Ishikawa (cell line): ENCODE results near the gene ZFP42.

Source experiments
- CEBPB ChIP-seq: IDR thresholded peaks from 2 replicates; pipeline ENCODE4 v1.6.1; 2012
- CREB1 ChIP-seq: IDR thresholded peaks from 2 replicates; pipeline ENCODE4 v1.6.1; 2012; ENCODE audit warnings: low read depth
- EGR1 ChIP-seq: IDR thresholded peaks from 2 replicates; pipeline ENCODE4 v1.6.1; 2012
- EP300 ChIP-seq: IDR thresholded peaks from 2 replicates; pipeline ENCODE4 v1.6.1; 2012; ENCODE audit warnings: borderline replicate concordance
- FOXM1 ChIP-seq: IDR thresholded peaks from 2 replicates; pipeline ENCODE4 v1.6.1; 2012; ENCODE audit warnings: low read depth, borderline replicate concordance
- NFIC ChIP-seq: IDR thresholded peaks from 2 replicates; pipeline ENCODE4 v1.6.1; 2012
- RAD21 ChIP-seq: IDR thresholded peaks from 2 replicates; pipeline ENCODE4 v1.6.1; 2012; ENCODE audit warnings: low read depth
- TAF1 ChIP-seq: IDR thresholded peaks from 2 replicates; pipeline ENCODE4 v1.6.1; 2012; ENCODE audit warnings: low read depth, mild to moderate bottlenecking
- TCF12 ChIP-seq: IDR thresholded peaks from 2 replicates; pipeline ENCODE4 v1.6.1; 2012; ENCODE audit warnings: low read depth
- TEAD4 ChIP-seq: IDR thresholded peaks from 2 replicates; pipeline ENCODE4 v1.6.1; 2012
- YY1 ChIP-seq: IDR thresholded peaks from 2 replicates; pipeline ENCODE4 v1.6.1; 2012; ENCODE audit warnings: low read depth
- ZBTB7A ChIP-seq: IDR thresholded peaks from 2 replicates; pipeline ENCODE4 v1.6.1; 2012; ENCODE audit warnings: low read depth
- TF ChIP-seq, protein P1 (sequence below): IDR thresholded peaks from 2 replicates; pipeline ENCODE4 v1.6.1; 2012; ENCODE audit warnings: low read depth, mild to moderate bottlenecking
- TF ChIP-seq, protein P2 (sequence below): IDR thresholded peaks from 2 replicates; pipeline ENCODE4 v1.6.1; 2012
- TF ChIP-seq, protein P3 (sequence below): IDR thresholded peaks from 2 replicates; pipeline ENCODE4 v1.6.1; 2012

Gene ZFP42

DNA sequence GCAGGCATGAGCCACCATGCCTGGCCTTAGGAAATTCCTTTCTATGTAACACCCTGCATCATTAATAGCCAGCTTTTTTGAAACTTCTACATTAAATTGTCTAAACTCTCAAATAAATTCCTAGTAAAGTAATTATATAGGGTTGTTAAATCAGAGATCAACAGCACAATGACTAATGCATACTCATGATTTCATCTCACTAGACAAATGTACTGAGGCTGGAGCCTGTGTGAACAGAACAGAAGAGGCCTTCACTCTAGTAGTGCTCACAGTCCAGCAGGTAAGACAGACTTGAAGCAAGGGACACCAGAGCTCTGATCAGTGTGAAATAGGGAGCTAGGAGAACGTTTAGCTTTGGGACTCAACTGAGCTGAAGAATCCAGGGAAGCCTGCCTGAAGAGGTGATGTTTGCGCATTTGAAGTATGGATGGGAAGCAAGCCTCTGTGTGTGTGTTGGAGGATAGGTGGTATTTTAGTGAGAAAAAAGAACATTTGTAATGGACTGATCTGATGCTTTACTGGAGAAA, 3.9 kb downstream of the ZFP42 start:
- no peak for TF ChIP-seq EP300

DNA sequence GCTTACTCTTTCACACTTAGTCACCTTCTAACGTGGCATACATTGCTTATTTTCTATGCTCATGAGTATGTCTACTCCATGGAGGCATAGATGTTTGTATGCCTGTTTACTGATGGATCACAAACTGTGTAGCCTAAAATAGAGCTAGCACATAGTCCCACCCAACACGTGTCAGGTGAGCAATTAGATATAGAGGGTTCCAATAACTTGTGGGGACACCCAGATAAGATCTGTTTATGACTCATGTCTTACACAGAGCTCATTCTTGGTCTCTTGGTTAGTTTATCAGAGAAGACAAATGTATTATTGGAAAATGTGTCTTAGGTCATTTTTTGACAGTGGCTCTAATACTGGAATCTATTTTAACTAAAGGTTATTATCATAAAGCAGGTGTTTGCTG, 6.8 kb downstream of the ZFP42 start:
- no peak for TF ChIP-seq FOXM1
- no peak for TF ChIP-seq ZBTB7A
- TF ChIP-seq CREB1, result no peak
- no peak for TF ChIP-seq EP300
- TF ChIP-seq, protein P1, sequence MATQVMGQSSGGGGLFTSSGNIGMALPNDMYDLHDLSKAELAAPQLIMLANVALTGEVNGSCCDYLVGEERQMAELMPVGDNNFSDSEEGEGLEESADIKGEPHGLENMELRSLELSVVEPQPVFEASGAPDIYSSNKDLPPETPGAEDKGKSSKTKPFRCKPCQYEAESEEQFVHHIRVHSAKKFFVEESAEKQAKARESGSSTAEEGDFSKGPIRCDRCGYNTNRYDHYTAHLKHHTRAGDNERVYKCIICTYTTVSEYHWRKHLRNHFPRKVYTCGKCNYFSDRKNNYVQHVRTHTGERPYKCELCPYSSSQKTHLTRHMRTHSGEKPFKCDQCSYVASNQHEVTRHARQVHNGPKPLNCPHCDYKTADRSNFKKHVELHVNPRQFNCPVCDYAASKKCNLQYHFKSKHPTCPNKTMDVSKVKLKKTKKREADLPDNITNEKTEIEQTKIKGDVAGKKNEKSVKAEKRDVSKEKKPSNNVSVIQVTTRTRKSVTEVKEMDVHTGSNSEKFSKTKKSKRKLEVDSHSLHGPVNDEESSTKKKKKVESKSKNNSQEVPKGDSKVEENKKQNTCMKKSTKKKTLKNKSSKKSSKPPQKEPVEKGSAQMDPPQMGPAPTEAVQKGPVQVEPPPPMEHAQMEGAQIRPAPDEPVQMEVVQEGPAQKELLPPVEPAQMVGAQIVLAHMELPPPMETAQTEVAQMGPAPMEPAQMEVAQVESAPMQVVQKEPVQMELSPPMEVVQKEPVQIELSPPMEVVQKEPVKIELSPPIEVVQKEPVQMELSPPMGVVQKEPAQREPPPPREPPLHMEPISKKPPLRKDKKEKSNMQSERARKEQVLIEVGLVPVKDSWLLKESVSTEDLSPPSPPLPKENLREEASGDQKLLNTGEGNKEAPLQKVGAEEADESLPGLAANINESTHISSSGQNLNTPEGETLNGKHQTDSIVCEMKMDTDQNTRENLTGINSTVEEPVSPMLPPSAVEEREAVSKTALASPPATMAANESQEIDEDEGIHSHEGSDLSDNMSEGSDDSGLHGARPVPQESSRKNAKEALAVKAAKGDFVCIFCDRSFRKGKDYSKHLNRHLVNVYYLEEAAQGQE, result no peak
- TF ChIP-seq TCF12, result no peak
- no peak for TF ChIP-seq YY1
- TF ChIP-seq TEAD4, result no peak
- TF ChIP-seq RAD21, result no peak
- TF ChIP-seq, protein P2, sequence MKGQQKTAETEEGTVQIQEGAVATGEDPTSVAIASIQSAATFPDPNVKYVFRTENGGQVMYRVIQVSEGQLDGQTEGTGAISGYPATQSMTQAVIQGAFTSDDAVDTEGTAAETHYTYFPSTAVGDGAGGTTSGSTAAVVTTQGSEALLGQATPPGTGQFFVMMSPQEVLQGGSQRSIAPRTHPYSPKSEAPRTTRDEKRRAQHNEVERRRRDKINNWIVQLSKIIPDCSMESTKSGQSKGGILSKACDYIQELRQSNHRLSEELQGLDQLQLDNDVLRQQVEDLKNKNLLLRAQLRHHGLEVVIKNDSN, result no peak
- no peak for TF ChIP-seq NFIC
- TF ChIP-seq CEBPB, result no peak
- TF ChIP-seq EGR1, result no peak
- TF ChIP-seq TAF1, result no peak
- TF ChIP-seq, protein P3, sequence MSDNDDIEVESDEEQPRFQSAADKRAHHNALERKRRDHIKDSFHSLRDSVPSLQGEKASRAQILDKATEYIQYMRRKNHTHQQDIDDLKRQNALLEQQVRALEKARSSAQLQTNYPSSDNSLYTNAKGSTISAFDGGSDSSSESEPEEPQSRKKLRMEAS, result no peak

DNA sequence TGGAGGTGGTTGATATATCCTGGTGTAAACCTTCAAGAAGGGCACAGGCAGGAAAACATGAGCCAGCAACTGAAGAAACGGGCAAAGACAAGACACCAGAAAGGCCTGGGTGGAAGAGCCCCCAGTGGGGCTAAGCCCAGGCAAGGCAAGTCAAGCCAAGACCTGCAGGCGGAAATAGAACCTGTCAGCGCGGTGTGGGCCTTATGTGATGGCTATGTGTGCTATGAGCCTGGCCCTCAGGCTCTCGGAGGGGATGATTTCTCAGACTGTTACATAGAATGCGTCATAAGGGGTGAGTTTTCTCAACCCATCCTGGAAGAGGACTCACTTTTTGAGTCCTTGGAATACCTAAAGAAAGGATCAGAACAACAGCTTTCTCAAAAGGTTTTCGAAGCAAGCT, 7.2 kb downstream of the ZFP42 start:
- TF ChIP-seq ZBTB7A, result no peak
- TF ChIP-seq YY1, result no peak
- TF ChIP-seq NFIC, result no peak
- TF ChIP-seq FOXM1, result no peak
- TF ChIP-seq CEBPB, result no peak
- TF ChIP-seq, protein P1, result no peak
- TF ChIP-seq TAF1, result no peak
- TF ChIP-seq EGR1, result no peak
- TF ChIP-seq, protein P2, result no peak
- no peak for TF ChIP-seq RAD21
- no peak for TF ChIP-seq EP300
- TF ChIP-seq TEAD4, result no peak
- no peak for TF ChIP-seq TCF12
- TF ChIP-seq, protein P3, result no peak

DNA sequence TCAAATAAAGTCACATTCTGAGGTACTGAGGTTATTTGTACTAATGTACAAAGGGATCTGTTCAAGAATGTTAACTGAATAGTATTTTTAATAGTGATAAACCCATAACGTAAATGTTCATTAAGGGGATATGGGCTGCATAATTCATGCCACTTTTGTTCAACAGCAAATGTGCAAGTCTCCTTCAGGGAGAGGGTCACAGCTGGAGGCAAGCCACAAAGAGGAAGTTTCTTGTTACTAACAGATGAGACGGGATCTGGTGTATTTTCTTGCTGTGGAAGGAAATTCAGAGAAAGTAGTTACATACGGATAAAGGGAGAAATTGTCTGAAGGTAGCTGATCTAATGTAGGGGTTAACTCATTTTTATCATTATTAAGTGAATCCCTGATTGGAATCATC, 10.0 kb downstream of the ZFP42 start:
- no peak for TF ChIP-seq RAD21
- no peak for TF ChIP-seq ZBTB7A
- no peak for TF ChIP-seq CEBPB
- TF ChIP-seq CREB1, result no peak
- TF ChIP-seq TEAD4, result no peak
- no peak for TF ChIP-seq EP300
- no peak for TF ChIP-seq NFIC
- no peak for TF ChIP-seq FOXM1
- TF ChIP-seq, protein P1, result no peak
- TF ChIP-seq, protein P2, result no peak
- TF ChIP-seq, protein P3, result no peak
- TF ChIP-seq TAF1, result no peak
- TF ChIP-seq YY1, result no peak
- no peak for TF ChIP-seq TCF12
- TF ChIP-seq EGR1, result no peak
